GM19438 (cell line): ENCODE data around the gene OR5M3.

ENCODE experiments used
- ATAC-seq: cut with Tn5 transposase; IDR thresholded peaks from one replicate; pipeline ENCODE4 v1.9.1; 2021; ENCODE audit warnings: low read depth; ENCODE audit not compliant: unreplicated experiment

The OR5M3 gene

GRCh38 chr11:56473252-56473651, at the start of gene OR5M3:
OR5M3 (minus strand) TSS chr11:56473352; CDS start chr11:56470497, 2,855 bp downstream.
- ATAC-seq = no peak

GRCh38 chr11:56522008-56522407, 48.9 kb upstream of the OR5M3 start:
- no peak for ATAC-seq

GRCh38 chr11:56513280-56513679, 40.1 kb upstream of the OR5M3 start:
- no peak for ATAC-seq

GRCh38 chr11:56509439-56509838, 36.3 kb upstream of the OR5M3 start:
- no peak for ATAC-seq

GRCh38 chr11:56497010-56497409, 23.9 kb upstream of the OR5M3 start:
- no peak for ATAC-seq

GRCh38 chr11:56495117-56495516, 22.0 kb upstream of the OR5M3 start:
- ATAC-seq = no peak

- ATAC-seq = no peak
Observed at GRCh38 chr11:56491270-56491669, 18.1 kb upstream of the OR5M3 start, which contains the start of gene OR5M8. OR5M8 (minus strand) TSS chr11:56491370; CDS start chr11:56491370, 0 bp downstream.

- no peak for ATAC-seq
Observed at GRCh38 chr11:56486801-56487200, 13.6 kb upstream of the OR5M3 start.

- ATAC-seq = no peak
Observed at GRCh38 chr11:56474729-56475235, 1.6 kb upstream of the OR5M3 start.

GRCh38 chr11:56457076-56457475, 16.1 kb downstream of the OR5M3 start:
- ATAC-seq = no peak

- ATAC-seq = no peak
Observed at GRCh38 chr11:56453521-56453920, 19.6 kb downstream of the OR5M3 start.
